OCI-LY7 (cell line): ENCODE data around the gene IFFO2. TPM values are rescaled to one million over a fixed set of nuclear protein-coding genes. Genes with fewer than 3 reads are reported as not detected.

Experiments used
- BruUV-seq: library from RNA; stranded (reverse); fragments of 400-500 nt; replicated peaks from 2 replicates; lab custom pipeline; 2021; lab: Mats Ljungman, UMichigan
- CTCF ChIA-PET: fragments of 300-600 bp; sonication (Branson Sonifier 250); formaldehyde crosslinking; loops from one replicate; lab custom pipeline; 2022; ENCODE audit warnings: antibody characterized with exemption; ENCODE audit not compliant: unreplicated experiment; lab: Charles Lee
- POLR2A ChIA-PET: fragments of 300-600 bp; sonication (Branson Sonifier 250); formaldehyde crosslinking; loops from one replicate; lab custom pipeline; 2022; ENCODE audit warnings: antibody characterized with exemption; lab: Charles Lee
- DNase-seq: peaks from one replicate; pipeline ENCODE4 v3.0.0-alpha.2; 2015; ENCODE audit warnings: low spot score
- H2AFZ ChIP-seq: fragments of 200-600 bp; sonication (generic), shearing (Covaris generic); 2 replicates; pipeline ENCODE4 v1.6.1; 2014; ENCODE audit warnings: mild to moderate bottlenecking, antibody characterized with exemption, low read length, moderate library complexity
- H3K27ac ChIP-seq: fragments of 200-600 bp; sonication (generic); 2 replicates; pipeline ENCODE4 v1.5.1; 2014; ENCODE audit warnings: mixed run types, low read depth, mild to moderate bottlenecking, moderate library complexity, low read length, inconsistent platforms; ENCODE audit not compliant: poor library complexity, severe bottlenecking
- H3K36me3 ChIP-seq: fragments of 200-600 bp; sonication (generic); 2 replicates; pipeline ENCODE4 v1.6.1; 2014; ENCODE audit warnings: mild to moderate bottlenecking, antibody characterized with exemption, low read length, moderate library complexity, mixed read lengths; ENCODE audit not compliant: insufficient read depth
- H3K4me1 ChIP-seq: fragments of 200-600 bp; sonication (generic); 2 replicates; pipeline ENCODE4 v1.5.1; 2014; ENCODE audit warnings: mild to moderate bottlenecking, low read length; ENCODE audit not compliant: insufficient read depth, poor library complexity, severe bottlenecking
- H3K4me2 ChIP-seq: fragments of 200-600 bp; sonication (generic); 2 replicates; pipeline ENCODE4 v1.6.1; 2014; ENCODE audit warnings: mild to moderate bottlenecking, low read length
- H3K4me3 ChIP-seq: fragments of 200-600 bp; sonication (generic); 2 replicates; pipeline ENCODE4 v1.5.1; 2014; ENCODE audit warnings: mild to moderate bottlenecking, low read depth, low read length; ENCODE audit not compliant: poor library complexity, severe bottlenecking
- H3K79me2 ChIP-seq: fragments of 200-600 bp; sonication (generic); 2 replicates; pipeline ENCODE4 v1.6.1; 2016; ENCODE audit warnings: low read depth, mild to moderate bottlenecking, low read length, moderate library complexity, mixed read lengths; ENCODE audit not compliant: insufficient read depth
- H3K9me2 ChIP-seq: fragments of 200-600 bp; sonication (generic); 2 replicates; pipeline ENCODE4 v1.6.1; 2016; ENCODE audit warnings: mild to moderate bottlenecking, low read length, mixed read lengths; ENCODE audit not compliant: insufficient read depth
- H3K9me3 ChIP-seq: fragments of 200-600 bp; sonication (generic); 2 replicates; pipeline ENCODE4 v1.6.1; 2014; ENCODE audit warnings: mild to moderate bottlenecking, mixed run types, low read length, mixed read lengths
- H4K20me1 ChIP-seq: fragments of 200-600 bp; sonication (generic); 2 replicates; pipeline ENCODE4 v1.6.1; 2014; ENCODE audit warnings: mild to moderate bottlenecking, antibody characterized with exemption, low read length, moderate library complexity, mixed read lengths; ENCODE audit not compliant: insufficient read depth
- EZH2phosphoT487 ChIP-seq: fragments of 200-600 bp; sonication (generic); IDR thresholded peaks from 2 replicates; pipeline ENCODE4 v1.6.1; 2018; ENCODE audit warnings: low read depth, borderline replicate concordance, mild to moderate bottlenecking, mixed run types, antibody characterized with exemption, low read length, moderate library complexity, mixed read lengths
- intact Hi-C: fragments of 100-400 bp; cut with micrococcal nuclease; formaldehyde crosslinking; loops from one replicate; pipeline ENCODE4 v1.10.0; 2022; ENCODE audit not compliant: unreplicated experiment
- total RNA-seq, 2 experiments: library from RNA; depleted of rRNA in 1 of 2; stranded (reverse); fragments of >200 nt in 1 of 2; shearing (Covaris generic) in 1 of 2; gene quantifications; 2 replicates each; pipeline ENCODE4 v1.2.3, GENCODE V29; 2014 to 2022
- TF ChIP-seq, protein P1 (sequence below): fragments of 200-600 bp; sonication (generic); conservative IDR thresholded peaks from 2 replicates; pipeline ENCODE4 v1.5.1; 2014; ENCODE audit warnings: mild to moderate bottlenecking, antibody characterized with exemption, low read length, moderate library complexity, mixed read lengths

Gene IFFO2
- total RNA-seq, 2 experiments from 2014 or later: 0.06 to 0.44 TPM

DNA sequence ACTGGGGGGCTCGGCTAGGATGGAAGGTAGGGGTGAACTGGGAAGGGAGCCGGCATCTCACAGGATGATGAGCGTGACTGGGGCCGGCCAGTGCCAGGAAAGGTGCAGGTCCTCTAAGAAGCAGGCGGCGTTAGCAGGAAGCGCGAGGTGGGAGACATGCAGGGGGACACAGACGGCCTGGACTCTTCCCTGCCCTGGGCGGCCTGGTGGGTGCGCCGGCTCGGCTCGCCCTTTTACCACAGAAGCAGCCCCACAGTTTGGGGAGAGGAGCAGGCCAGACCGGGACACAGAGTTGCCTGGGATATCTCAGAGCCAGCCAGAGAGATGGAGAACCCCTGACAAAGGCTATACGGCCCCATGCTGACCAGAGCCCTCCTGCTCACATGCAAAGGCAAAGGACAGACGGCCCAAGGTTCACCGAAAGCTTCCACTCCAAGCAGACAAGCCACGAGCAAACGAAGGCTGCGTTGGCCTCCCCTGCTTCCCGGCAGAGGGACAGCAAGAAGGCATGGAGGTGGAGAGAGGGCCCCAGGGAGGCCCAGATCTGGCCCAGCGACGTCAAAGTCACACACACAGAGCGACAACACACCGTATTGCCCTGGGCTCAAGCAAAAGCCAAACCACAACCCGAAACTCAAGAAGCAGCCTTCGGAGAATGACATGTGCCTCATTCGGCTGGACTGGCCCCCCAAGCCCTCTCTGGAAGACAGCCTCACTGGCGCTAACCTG, 39.2 kb downstream of the IFFO2 start:
- no peaks in the 10 kb centered on the region for H3K9me2 ChIP-seq
- ChIA-PET CTCF (no interaction called here), POLR2A (no interaction called here)
- no peaks in the 10 kb centered on the region for H3K79me2 ChIP-seq
- H3K27ac ChIP-seq: no peak overlapping the region
- H3K36me3 ChIP-seq: no peaks in the 10 kb centered on the region
- no peak overlapping the region for H2AFZ ChIP-seq
- no peak overlapping the region for H3K4me3 ChIP-seq
- no peak for DNase-seq
- no peaks in the 10 kb centered on the region for H3K9me3 ChIP-seq
- TF ChIP-seq, protein P1, sequence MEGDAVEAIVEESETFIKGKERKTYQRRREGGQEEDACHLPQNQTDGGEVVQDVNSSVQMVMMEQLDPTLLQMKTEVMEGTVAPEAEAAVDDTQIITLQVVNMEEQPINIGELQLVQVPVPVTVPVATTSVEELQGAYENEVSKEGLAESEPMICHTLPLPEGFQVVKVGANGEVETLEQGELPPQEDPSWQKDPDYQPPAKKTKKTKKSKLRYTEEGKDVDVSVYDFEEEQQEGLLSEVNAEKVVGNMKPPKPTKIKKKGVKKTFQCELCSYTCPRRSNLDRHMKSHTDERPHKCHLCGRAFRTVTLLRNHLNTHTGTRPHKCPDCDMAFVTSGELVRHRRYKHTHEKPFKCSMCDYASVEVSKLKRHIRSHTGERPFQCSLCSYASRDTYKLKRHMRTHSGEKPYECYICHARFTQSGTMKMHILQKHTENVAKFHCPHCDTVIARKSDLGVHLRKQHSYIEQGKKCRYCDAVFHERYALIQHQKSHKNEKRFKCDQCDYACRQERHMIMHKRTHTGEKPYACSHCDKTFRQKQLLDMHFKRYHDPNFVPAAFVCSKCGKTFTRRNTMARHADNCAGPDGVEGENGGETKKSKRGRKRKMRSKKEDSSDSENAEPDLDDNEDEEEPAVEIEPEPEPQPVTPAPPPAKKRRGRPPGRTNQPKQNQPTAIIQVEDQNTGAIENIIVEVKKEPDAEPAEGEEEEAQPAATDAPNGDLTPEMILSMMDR: no peak
- no peak for TF ChIP-seq EZH2phosphoT487
- H3K4me1 ChIP-seq: no peaks in the 10 kb centered on the region
- no TSS peak for BruUV-seq
- no peaks in the 10 kb centered on the region for H4K20me1 ChIP-seq
- no peak overlapping the region for H3K4me2 ChIP-seq
- intact Hi-C loops: no loop called here

DNA sequence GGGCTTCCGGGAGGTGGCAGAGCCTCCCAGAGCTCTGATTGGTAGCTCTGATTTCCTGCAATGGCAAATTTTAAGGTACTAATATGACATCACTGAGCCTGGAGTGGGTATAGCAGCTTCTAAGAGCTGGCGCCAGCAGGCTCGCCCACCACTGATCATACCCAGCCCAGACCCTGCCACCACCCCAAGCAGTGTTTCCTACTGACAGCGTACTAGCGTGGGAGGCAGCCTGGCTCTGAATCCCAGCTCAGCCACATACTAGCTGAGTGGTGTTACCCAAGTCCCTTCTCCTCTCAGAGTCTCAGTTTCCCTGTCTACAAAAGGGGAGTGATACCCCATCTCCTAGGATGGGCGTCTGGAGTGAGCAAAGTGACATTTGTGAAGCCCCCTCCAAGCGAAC, 41.1 kb downstream of the IFFO2 start:
- no peak for TF ChIP-seq EZH2phosphoT487
- TF ChIP-seq, protein P1: no peak
- Histone ChIP-seq H3K4me2 (no peak overlapping the region), H3K79me2 (no peaks in the 10 kb centered on the region), H3K9me3 (no peaks in the 10 kb centered on the region), H3K4me1 (no peaks in the 10 kb centered on the region), H3K4me3 (no peak overlapping the region), H3K36me3 (no peaks in the 10 kb centered on the region), H3K27ac (no peak overlapping the region), H4K20me1 (no peaks in the 10 kb centered on the region), H2AFZ (no peak overlapping the region), H3K9me2 (no peaks in the 10 kb centered on the region)
- intact Hi-C loops: no loop called here
- no TSS peak for BruUV-seq
- CTCF ChIA-PET: interaction anchor here (0.6 kb wide), 1 partner anchor 610 kb away, joined by 3 read pairs; no protein-coding TSS in a partner anchor
- DNase-seq: no peak
- POLR2A ChIA-PET: no interaction called here
